KMS-11 (cell line): Measurements from ENCODE around the gene HMG20A.
A peak's percentile ranks its signal among the peaks of the same experiment; 100 is the strongest.

Source experiments
- H2AFZ ChIP-seq: fragments of 200-600 bp; sonication (generic); 2 replicates; pipeline ENCODE4 v1.6.1; 2016; ENCODE audit warnings: antibody characterized with exemption, mixed run types, low read depth
- H3K27ac ChIP-seq: fragments of 200-600 bp; sonication (generic); 2 replicates; pipeline ENCODE4 v1.6.1; 2016; ENCODE audit warnings: mild to moderate bottlenecking, mixed run types
- H3K27me3 ChIP-seq: fragments of 200-600 bp; sonication (generic); 2 replicates; pipeline ENCODE4 v1.6.1; 2017; ENCODE audit warnings: mild to moderate bottlenecking, low read depth, mixed run types, moderate library complexity; ENCODE audit not compliant: insufficient read depth
- H3K36me3 ChIP-seq: fragments of 200-600 bp; sonication (generic); 2 replicates; pipeline ENCODE4 v1.6.1; 2017; ENCODE audit warnings: mild to moderate bottlenecking, mixed run types; ENCODE audit not compliant: insufficient read depth
- H3K4me1 ChIP-seq: fragments of 200-600 bp; sonication (generic); 2 replicates; pipeline ENCODE4 v1.6.1; 2016; ENCODE audit warnings: mild to moderate bottlenecking, low read depth, mixed run types; ENCODE audit not compliant: poor library complexity, severe bottlenecking
- H3K4me2 ChIP-seq: fragments of 200-600 bp; sonication (generic); 2 replicates; pipeline ENCODE4 v1.7.0; 2016; ENCODE audit warnings: mild to moderate bottlenecking, mixed run types
- H3K4me3 ChIP-seq: fragments of 200-600 bp; sonication (generic); IDR thresholded peaks from 2 replicates; pipeline ENCODE4 v1.6.1; 2017; ENCODE audit warnings: low read depth, low read length, mixed read lengths; ENCODE audit not compliant: insufficient read depth
- H3K79me2 ChIP-seq: fragments of 200-600 bp; sonication (generic); 2 replicates; pipeline ENCODE4 v1.6.1; 2016; ENCODE audit warnings: low read depth, mixed run types; ENCODE audit not compliant: insufficient read depth
- H3K9ac ChIP-seq: fragments of 200-600 bp; sonication (generic); 2 replicates; pipeline ENCODE4 v1.6.1; 2016; ENCODE audit warnings: mild to moderate bottlenecking, mixed run types
- H4K20me1 ChIP-seq: fragments of 200-600 bp; sonication (generic); 2 replicates; pipeline ENCODE4 v1.6.1; 2016; ENCODE audit warnings: mild to moderate bottlenecking, mixed run types; ENCODE audit not compliant: insufficient read depth
- TF ChIP-seq, protein P1 (sequence below): fragments of 200-600 bp; sonication (generic); conservative IDR thresholded peaks from 2 replicates; pipeline ENCODE4 v1.6.1; 2017; ENCODE audit warnings: low read depth, mild to moderate bottlenecking, antibody characterized with exemption, low read length, moderate library complexity, mixed read lengths

Gene HMG20A

DNA sequence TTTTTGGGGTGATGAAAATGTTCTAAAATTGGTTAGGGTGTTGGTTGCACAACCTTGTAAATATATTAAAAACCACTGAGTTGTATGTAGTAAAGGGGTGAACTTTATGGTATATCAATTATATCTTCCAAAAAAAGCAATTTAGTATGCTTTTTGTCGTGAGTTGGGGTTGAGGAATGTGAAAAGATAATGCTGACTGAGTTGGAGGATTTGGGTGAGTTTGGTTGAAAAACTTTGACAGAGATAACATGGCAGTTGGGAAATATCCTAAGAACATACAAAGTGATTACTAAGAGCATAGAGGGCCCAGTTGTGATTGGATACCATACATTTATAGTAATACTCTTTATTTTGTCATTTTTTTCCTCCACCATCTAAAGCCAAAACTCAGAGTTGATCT lies 33.6 kb downstream of the HMG20A start:
- Histone ChIP-seq H3K36me3 (no peaks in the 10 kb centered on the region), H3K27me3 (no peaks in the 10 kb centered on the region), H3K4me3 (no peak overlapping the region), H2AFZ (no peak overlapping the region), H3K9ac (no peak overlapping the region), H4K20me1 (peaks cover 8% of the 10 kb centered on the region; the same call in 1 of the 2 replicates), H3K4me2 (no peak overlapping the region), H3K79me2 (no peaks in the 10 kb centered on the region), H3K4me1 (peaks cover 33% of the 10 kb centered on the region), H3K27ac (no peak overlapping the region)
- TF ChIP-seq, protein P1, sequence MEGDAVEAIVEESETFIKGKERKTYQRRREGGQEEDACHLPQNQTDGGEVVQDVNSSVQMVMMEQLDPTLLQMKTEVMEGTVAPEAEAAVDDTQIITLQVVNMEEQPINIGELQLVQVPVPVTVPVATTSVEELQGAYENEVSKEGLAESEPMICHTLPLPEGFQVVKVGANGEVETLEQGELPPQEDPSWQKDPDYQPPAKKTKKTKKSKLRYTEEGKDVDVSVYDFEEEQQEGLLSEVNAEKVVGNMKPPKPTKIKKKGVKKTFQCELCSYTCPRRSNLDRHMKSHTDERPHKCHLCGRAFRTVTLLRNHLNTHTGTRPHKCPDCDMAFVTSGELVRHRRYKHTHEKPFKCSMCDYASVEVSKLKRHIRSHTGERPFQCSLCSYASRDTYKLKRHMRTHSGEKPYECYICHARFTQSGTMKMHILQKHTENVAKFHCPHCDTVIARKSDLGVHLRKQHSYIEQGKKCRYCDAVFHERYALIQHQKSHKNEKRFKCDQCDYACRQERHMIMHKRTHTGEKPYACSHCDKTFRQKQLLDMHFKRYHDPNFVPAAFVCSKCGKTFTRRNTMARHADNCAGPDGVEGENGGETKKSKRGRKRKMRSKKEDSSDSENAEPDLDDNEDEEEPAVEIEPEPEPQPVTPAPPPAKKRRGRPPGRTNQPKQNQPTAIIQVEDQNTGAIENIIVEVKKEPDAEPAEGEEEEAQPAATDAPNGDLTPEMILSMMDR = no peak

DNA sequence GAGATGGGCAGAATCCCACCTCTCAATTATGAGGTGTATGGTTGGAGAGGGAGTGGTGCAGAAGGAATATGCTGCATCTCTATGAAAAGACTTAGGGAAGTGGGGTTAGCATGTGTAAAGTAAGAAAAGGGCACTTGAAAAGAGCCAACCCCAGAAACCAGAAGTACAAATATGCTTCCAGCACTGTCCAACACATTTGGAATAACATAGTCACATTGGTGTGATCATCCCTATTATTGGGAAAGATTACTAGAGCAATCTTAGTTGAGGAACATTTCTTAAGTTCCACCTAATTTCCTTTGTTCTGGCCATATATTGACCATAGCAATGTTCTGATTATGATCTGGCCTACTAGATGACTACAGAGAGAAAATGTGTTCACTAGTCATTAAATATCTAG lies 34.3 kb downstream of the HMG20A start:
- H3K36me3 ChIP-seq = no peaks in the 10 kb centered on the region
- H4K20me1 ChIP-seq = peaks cover 8% of the 10 kb centered on the region; the same call in 1 of the 2 replicates
- no peak overlapping the region for H3K9ac ChIP-seq
- no peak overlapping the region for H3K27ac ChIP-seq
- H2AFZ ChIP-seq = no peak overlapping the region
- no peak overlapping the region for H3K4me3 ChIP-seq
- no peaks in the 10 kb centered on the region for H3K79me2 ChIP-seq
- no peak overlapping the region for H3K4me2 ChIP-seq
- TF ChIP-seq, protein P1 = no peak
- H3K27me3 ChIP-seq = no peaks in the 10 kb centered on the region
- peaks cover 33% of the 10 kb centered on the region for H3K4me1 ChIP-seq

DNA sequence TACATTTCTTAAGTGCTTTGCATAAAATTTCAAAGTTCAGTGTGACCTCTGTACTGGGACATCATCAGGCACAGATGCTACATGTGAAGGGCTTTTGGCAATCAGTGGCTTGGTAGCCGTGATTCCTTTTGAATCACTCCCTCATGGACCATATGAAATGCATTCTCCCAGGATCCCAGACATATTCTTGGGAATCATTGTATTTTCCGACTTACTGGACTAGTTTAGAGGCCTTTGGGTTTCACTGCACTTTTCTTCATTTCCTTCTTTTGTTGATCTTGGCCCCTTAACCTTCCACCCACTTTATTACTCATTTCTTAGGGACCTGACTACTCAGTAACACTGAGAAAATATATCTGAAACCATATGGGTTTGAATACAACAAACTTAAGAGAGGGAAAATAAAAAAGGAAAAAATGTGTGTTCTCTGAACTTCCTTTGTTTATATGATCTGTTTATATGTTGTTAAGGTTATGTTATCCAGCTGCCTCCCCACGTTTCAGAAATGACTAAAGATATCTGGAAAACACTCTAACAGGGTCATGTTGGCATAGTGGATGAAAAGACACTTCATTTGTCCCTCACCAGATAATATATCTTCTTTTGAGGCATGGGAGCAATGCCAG lies 35.1 kb downstream of the HMG20A start:
- Histone ChIP-seq H4K20me1 (peaks cover 8% of the 10 kb centered on the region; the same call in 1 of the 2 replicates), H3K9ac (no peak overlapping the region), H3K4me2 (no peak overlapping the region; the same call in 1 of the 2 replicates), H3K27ac (no peak overlapping the region), H2AFZ (no peak overlapping the region), H3K4me1 (peaks cover 33% of the 10 kb centered on the region), H3K4me3 (no peak overlapping the region), H3K27me3 (no peaks in the 10 kb centered on the region), H3K36me3 (no peaks in the 10 kb centered on the region), H3K79me2 (no peaks in the 10 kb centered on the region)
- TF ChIP-seq, protein P1 = no peak

DNA sequence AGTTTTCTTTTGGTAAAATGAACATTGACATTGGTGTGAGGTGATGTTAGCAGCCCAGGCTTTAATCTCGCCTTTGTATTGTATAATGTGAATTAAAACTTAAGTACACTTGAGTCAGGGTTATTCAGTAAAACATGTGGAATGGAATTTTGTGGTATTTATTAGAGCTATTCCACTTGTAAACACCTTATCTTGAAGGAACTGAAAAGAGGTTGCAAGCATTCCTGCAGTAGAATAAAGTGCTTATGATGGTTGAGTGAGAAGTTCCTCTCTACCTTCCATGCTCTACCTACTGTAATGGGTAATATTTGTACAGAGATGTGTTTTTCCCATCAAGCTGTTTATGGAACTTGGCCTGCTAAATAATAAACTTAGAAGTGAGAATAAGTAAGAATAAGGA lies 36.1 kb downstream of the HMG20A start:
- Histone ChIP-seq H3K27me3 (no peaks in the 10 kb centered on the region), H3K4me3 (no peak overlapping the region), H3K4me2 (peak overlapping the region; percentile 63), H3K9ac (no peak overlapping the region), H4K20me1 (peaks cover 8% of the 10 kb centered on the region; the same call in 1 of the 2 replicates), H2AFZ (no peak overlapping the region), H3K36me3 (no peaks in the 10 kb centered on the region), H3K79me2 (no peaks in the 10 kb centered on the region), H3K27ac (peak overlapping the region; percentile 54), H3K4me1 (peaks cover 33% of the 10 kb centered on the region)
- TF ChIP-seq, protein P1 = no peak
